NCI-H345 treated with DMSO at 0.1 percent for 48 hours (cell line): ENCODE measurements around the gene CEP68.
"Not testable (repeated sequence)": the region's sequence is repeated elsewhere in the genome, so short reads cannot be mapped to it uniquely, and the experiment has no call there.

Source experiments
- DNase-seq: peaks from one replicate; lab custom pipeline; 2025; ENCODE audit not compliant: unreplicated experiment; lab: John Stamatoyannopoulos, UW

CEP68 gene

DNA sequence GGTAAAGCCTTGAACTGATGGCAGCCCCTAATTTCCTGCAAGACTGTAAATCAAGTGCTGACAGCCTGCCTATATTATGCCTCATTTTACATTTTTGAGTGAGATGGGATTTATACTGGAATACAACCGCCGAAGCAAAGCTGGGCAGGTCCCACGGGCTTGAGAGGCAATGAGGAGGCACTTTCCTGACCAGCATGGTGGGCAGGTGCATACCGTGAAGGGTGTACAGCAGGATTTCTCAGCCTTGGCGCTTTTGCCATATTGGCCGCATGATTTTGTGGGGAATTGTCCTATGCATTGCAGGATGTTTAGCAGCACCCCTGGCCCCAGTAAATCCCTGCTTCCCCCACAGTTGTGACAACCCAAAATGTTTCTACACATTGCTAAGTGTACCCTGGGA is 22.8 kb downstream of the CEP68 start:
- no peak for DNase-seq

GRCh38 chr2:65081232-65081685 is 25.0 kb downstream of the CEP68 start:
- no peak for DNase-seq

- DNase-seq: no peak
These were observed 28.9 kb downstream of the CEP68 start for GRCh38 chr2:65085148-65085547.

- DNase-seq: no peak
These were observed 36.6 kb downstream of the CEP68 start for GRCh38 chr2:65092791-65093190.

GRCh38 chr2:65093211-65093610 is 37.0 kb downstream of the CEP68 start:
- no peak for DNase-seq

DNA sequence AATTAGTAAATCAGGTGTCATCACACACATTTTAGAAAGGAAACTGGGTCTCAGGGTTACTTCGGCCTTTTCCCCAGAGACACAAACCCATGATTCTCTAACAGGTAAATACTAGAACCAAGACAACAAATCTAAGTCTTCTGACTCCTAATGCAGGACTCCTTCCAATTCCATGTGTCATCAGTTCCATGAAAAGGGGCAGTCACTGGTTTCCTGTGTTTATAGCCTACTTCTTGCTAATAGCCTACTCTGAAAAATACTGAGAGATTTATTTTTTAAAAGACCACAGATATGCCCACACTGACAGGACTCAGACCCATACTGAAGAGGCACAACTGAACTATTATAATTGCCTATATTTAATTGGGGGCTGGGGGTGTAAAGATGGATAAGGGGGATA is 40.7 kb downstream of the CEP68 start:
- no peak for DNase-seq

DNA sequence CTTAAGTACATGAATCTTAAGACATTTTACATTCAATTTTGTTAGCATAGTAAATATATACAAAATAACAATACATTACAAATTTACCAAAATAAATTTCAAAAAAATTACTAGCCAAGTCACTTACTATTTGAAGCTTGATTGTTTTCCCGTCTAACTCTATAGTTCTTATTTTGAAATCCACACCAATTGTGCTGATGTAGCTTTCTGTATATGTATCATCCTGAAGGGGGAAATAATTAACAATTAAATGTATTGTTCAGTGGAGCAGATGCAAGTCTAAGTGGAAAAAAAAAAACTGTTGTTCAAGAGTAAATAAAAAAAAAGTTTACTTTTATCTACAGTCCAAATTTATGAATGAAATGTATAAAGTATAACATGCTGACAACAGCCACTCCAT is 41.6 kb downstream of the CEP68 start:
- no peak for DNase-seq

DNA sequence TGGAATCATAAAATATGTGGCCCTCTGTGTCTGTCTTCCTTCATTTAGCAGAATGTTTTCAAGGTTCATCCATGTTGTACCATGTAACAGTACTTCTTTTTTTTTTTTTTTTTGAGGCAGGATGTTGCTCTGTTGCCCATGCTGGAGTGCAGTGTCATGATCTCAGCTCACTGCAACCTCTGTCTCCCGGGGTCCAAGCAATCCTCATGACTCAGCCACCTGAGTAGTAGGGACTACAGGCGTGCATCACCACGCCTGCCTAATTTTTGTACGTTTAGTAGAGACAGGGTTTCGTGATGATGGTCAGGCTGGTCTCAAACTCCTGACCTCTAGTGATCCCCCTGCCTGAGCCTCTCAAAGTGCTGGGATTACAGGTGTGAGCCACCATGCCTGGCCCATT is 42.5 kb downstream of the CEP68 start:
- DNase-seq: no peak

DNA sequence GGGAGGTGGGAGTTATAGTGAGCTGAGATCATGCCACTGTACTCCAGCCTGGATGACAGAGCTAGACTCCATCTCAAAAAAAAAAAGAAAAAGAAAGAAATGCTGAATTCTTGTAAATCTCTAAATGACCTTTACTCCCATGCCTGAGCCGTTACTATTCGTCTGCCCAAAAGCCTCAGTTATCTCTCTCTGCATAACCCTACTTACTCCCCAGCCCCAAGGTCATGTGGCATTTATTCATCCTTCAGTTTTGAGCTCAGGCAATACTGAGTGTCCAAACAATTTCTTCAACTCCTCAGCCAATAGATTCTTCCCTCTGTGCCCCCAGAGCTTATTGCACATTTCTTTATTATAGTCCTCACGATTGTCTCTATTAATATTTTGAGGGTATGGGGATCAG is 44.9 kb downstream of the CEP68 start:
- DNase-seq: no peak

GRCh38 chr2:65103013-65103715 is 46.9 kb downstream of the CEP68 start:
- no peak for DNase-seq

DNA sequence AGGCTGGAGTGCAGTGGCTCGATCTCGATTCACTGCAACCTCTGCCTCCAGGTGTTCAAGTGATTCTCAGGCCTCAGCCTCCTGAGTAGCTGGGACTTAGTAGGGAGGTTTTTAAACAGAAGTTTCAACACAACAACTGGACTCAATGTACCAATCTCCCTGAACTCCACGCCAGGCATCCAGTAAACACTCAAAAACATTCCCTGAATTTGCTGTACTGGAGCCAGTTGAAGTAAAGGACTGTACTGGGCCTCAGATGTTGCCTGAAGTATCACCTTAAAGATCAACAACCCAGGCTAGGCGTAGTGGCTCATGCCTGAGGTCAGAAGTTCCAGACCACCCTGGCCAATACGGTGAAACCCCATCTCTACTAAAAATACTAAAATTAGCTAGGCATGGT is 51.3 kb downstream of the CEP68 start:
- DNase-seq: no peak

- no peak for DNase-seq
These were observed 52.6 kb downstream of the CEP68 start for GRCh38 chr2:65108780-65109179.

GRCh38 chr2:65112633-65113032 is 56.4 kb downstream of the CEP68 start:
- no peak for DNase-seq

- no peak for DNase-seq
These were observed 57.0 kb downstream of the CEP68 start for GRCh38 chr2:65113229-65113628.

DNA sequence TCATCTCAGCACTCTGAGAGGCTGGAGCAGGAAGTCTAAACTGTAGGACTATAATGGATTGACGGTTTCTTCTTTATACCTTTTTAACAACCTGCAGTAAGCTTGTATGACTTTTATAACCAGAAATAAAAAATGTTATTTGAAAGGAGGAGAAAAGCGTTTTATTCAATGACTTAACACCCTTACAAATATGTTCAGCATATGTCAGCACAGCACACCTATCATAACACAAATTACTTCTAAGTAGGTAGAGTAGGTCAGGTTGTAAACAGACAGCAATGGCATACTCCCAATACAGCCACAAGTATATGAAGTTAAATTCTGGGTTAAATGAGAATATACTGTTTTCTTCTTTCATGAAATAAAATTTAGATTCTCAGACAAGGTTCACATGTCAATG is 57.6 kb downstream of the CEP68 start:
- no peak for DNase-seq

- DNase-seq: no peak
These were observed 58.7 kb downstream of the CEP68 start for GRCh38 chr2:65114921-65115320.

- no peak for DNase-seq
These were observed 60.4 kb downstream of the CEP68 start for GRCh38 chr2:65116645-65117044.

DNA sequence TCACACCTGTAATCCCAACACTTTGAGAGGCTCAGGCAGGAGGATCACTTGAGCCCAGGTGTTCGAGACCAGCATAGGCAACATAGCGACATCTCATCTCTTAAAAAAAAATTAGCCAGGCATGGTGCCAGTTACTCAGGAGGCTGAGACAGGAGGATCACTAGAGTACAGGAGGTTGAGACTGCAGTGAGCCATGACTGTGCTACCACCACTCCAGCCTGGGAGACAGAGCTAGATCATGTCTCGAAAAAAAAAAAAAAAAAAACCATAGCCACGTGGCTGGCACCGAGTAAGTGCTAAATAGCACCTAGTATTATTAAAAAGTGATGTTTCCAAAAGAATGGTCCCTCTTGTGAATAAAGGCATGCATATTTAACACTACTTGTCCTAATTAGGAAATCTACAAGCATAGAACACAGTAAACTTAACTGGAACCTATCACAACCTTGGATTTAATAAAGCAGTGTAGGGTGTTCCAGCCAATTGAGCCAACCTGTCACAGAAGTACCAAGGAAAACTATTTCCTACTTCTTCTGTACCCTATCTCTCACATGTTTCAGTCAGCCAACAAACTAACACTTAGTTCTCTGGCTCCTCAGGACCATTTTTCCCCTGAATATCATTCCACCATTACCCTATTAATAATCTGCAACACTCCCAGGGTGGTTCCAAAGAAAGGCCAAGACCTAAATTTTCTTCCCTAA is 64.9 kb downstream of the CEP68 start:
- DNase-seq: no peak

DNA sequence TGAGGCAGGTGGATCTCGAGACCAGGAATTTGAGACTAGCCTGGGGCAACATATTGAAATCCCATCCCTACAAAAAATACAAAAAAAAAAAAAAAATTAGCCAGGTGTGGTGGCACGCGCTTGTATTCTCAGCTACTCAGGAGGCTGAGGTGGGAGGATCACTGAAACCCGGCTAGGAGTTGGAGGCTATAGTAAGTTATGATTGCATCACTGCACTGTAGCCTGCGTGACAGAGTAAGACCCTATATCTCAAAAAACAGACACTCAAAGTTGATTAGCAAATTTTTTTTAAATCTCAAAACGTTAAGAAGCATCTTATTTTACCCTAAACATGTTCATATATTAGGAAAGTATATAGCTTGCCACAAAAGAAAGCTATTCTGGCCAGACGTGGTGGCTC is 66.1 kb downstream of the CEP68 start:
- DNase-seq: no peak

DNA sequence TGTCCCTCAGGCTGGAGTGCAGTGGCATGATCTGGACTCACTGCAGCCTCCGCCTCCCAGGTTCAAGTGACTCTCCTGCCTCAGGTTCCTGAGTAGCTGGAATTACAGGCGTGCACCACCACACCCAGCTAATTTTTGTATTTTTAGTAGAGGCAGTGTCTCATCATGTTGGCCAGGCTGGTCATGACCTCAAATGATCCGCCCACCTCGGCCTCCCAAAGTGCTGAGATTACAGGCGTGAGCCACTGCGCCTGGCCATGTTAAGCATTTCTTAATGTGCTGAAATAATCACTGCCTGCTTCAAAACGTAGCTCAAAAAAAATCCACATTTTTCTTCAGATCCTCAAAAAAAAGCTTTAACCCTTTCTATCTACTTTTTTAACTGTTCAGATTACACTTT is 69.2 kb downstream of the CEP68 start:
- DNase-seq: not testable (repeated sequence)

GRCh38 chr2:65128297-65129190 is 72.3 kb downstream of the CEP68 start:
- no peak for DNase-seq
